HG03442 (cell line): ENCODE data around the gene GIMAP6.
A peak's percentile ranks its signal among the peaks of the same experiment; 100 is the strongest.
"Not testable (repeated sequence)": the region's sequence is repeated elsewhere in the genome, so short reads cannot be mapped to it uniquely, and the experiment has no call there.

Source experiments
- ATAC-seq: cut with Tn5 transposase; IDR thresholded peaks from one replicate; pipeline ENCODE4 v1.9.1; 2021; ENCODE audit warnings: mild to moderate bottlenecking, moderate library complexity; ENCODE audit not compliant: unreplicated experiment

Gene GIMAP6

DNA sequence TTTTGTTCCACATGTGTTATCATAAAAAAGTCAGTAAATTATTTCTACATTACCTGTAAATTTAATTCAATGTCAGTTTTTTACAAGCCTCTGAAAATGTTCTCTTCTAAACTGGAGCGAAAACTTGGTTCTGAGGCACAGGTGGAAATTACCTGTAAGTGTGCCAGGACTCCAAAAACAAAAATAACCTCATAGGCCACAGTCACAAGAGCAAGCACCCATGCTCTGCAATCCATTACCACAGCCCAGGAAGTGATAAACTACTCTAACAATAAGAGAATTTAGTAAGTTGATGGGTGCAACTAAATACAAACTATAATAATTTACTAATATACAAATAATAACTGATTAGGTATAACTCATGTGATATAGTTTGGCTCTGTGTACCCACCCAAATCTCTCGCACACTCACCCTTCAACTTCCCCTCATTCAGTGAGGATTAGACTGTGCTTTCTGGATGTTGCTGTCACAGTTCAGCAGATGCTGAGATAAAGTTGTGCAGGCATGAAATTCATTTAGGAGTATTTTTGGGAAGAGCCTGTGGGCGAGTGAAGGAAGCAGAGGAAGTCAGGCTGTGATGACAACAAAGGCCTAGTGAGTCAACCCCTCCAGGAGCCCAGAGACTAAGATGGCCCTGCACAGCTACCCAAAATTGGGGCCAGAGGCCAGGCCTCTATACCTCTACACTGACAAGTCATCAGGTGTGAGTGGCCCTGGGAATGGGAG lies 16.3 kb upstream of the GIMAP6 start:
- no peak for ATAC-seq

DNA sequence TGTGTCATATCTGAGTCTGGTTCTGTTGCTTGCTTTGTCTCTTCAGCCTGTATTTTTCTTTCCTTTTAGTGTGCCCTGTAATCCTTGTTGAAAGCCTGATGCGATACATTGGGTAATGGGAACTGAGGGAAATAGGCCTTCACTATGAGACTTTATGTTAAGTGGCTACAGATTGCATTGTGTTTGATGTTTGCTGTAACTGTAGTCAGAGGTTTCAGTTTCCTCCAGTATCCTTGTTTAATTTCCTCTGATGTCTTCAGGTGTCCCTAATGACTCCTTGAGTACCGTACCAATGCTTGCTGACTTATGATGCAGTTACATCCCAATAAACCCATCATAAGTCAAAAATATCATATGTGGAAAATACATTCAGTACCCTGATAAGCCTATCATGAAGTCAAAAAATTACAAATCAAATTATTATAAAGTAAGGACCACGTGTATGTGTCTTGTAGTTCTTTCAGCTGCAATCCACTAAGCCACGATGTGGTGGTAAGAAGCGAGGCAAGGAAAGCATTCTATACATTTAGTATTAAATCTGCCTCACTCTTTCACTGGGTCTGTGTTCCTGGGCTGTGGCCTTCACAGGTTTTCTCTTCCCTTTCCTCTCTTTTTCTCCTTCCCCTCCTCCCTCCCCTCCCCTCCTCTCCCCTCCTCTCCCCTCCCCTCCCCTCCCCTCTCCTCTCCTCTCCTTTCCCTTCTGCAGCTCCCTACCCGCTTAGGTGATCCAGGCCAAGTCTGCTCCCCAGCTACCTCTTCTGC lies 13.3 kb upstream of the GIMAP6 start:
- no peak for ATAC-seq

DNA sequence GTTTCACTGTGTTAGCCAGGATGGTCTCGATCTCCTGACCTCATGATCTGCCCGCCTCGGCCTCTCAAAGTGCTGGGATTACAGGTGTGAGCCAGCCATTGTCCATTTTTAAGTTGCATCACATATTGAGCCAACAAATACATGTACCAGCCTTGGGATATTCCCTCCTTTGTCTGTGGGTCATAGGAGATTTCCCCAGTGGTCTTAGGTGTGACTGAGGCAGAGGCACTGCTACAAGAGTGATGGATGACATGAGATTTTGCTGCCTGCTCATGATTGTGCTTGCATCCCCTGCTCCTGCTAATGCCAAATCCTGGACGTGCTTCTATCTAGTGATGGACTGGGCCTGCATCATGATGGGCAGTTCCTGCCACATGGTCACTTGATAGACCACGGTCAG lies 10.7 kb upstream of the GIMAP6 start:
- no peak for ATAC-seq

DNA sequence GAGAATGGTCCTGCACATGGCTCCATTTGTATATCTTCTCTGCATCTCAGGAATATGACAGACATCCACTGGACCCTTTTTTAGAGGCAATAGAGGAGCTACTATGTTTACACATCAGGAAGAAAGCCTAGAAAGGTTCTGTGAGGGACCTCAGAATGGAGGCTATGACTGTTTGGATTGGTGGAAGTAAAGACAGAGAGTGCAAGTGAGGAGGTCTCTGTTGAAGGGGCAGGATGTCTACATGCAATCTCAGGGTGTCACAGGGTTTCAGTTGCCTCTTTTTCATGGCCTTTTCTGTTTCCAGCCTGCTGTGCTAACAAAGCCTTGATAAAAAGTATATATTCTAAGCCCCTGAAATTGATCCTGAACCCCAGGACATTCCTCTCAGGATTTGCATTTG lies 9.7 kb upstream of the GIMAP6 start:
- ATAC-seq = no peak

DNA sequence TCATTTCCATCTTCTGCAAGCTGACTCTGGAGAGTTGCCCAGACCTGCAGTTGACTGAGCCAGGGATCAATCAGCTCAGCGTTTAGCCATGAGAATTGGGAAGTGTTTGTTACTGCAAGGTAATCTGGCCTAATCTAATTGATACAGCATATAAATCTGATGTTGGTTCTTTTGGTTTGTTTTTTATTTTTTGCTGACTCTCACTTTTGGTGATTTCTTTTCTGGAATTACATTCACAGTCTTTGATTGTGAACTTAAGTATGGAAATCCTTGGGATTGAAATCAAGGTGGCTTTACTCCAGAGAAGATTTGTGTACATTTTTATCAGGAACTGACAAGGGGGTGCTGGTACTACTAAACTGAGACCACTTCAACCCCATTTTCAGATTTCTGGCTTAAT lies 1.7 kb upstream of the GIMAP6 start:
- ATAC-seq = no peak

DNA sequence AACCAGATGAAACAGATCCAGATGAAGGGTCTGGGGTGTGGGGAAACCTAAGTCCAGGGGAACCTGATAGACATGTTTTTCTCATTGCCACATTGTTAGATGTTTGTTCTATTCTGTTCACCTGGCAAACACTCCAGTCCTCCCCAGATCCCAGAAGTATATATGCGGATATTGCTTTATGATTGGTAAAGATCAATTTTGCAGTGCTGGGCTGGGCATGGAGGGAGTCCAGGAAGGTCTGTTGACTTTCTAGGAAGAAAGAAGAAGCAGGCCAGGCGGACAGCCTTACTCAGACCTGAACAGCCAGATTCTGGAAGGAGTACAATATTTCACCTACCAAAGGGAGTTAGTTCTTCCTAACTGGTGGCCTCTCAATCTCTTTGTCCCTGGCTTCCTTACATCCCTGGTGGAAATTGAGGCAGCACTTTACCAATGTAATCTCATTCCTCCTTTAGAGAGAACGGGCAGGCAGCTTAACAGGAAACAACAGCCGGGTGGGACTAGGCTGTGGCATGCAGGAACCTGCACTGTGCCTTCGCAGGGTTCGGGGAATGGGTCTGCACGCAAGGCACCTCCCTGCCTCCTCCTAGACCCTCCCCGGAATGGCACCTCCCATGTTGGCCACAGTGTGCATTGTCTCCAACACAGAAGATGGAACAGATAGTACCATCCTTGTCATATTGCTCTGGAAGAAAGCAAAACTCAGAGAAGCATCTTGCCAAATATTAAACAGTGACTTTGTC lies 930 bp downstream of the GIMAP6 start:
- peak; percentile 51 for ATAC-seq

DNA sequence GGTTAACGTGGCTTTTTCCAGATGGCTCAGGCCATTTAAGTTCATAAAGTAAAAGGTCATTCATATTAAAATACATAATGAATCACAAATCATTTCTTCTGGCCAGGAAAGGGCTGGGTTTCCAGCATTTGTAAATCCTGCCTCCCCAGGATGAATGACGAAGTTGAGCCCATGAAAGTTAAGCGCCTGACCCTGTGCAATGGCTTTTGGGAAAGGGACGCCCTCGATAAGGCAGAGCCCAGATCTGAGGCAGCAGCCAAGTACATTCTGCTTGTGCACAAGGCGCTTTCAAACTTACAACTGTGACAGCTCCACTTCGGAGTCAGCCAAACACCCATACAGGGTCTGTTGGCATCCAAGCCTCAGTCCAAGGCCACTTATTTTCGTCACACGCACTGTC lies 2.8 kb downstream of the GIMAP6 start:
- ATAC-seq = no peak

DNA sequence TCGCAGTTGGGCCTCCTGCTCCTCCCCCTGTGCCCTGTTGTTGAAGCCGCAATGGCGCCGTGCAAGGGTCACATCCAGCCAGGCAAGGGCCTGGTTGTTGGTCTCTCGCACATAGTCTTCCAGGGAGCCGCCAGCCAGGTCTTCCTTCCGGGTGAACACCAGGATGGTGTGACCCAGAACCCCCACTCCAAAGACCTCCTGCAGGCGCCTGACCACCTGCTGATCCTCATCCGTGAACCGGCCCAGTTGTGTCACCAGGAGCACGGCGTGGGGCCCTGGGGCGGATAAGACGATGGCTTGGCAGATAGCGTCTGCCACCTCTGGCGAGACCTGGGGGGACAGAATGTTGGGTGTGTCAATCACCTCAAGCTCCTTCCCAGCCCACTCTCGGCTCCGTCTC lies 4.2 kb downstream of the GIMAP6 start:
- ATAC-seq = no peak

DNA sequence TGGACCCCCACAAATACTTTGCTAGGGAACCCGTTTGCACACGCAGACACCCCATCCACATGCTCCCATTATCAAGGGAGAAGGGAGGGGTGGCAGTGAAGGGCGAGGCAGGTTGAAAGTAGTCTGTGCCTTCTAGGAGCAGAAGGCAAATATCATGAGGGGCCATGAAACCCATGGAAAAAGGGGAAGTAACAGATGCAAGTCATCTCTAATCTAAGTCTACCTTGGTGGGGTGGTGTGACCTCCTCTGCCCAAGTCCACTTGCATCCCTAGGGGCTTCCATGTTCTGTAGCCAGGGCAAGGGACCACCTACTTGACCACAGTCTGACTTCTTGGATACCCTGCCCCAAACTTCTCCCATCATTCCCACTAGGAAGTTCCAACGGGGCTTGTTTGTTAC lies 5.5 kb downstream of the GIMAP6 start:
- ATAC-seq = no peak

DNA sequence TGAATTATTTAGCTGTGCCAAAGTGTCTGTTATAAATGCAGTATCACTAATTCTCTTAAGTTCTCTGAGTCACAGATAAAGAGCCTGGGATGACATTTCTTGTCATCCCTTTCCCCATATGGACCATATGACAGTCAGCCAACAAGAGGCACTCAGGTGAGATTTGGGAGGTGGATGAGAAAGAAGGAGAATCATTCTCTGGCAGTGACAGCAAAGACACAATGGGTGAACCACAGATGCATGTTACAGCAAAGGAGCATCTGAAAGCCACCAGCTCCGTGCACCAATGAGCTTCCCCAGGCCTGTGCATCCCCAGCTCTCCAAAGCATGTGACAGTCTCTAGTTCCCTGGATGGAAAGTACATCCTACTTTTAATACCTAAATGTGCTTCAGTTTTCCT lies 10.8 kb downstream of the GIMAP6 start:
- ATAC-seq = peak; percentile 27

DNA sequence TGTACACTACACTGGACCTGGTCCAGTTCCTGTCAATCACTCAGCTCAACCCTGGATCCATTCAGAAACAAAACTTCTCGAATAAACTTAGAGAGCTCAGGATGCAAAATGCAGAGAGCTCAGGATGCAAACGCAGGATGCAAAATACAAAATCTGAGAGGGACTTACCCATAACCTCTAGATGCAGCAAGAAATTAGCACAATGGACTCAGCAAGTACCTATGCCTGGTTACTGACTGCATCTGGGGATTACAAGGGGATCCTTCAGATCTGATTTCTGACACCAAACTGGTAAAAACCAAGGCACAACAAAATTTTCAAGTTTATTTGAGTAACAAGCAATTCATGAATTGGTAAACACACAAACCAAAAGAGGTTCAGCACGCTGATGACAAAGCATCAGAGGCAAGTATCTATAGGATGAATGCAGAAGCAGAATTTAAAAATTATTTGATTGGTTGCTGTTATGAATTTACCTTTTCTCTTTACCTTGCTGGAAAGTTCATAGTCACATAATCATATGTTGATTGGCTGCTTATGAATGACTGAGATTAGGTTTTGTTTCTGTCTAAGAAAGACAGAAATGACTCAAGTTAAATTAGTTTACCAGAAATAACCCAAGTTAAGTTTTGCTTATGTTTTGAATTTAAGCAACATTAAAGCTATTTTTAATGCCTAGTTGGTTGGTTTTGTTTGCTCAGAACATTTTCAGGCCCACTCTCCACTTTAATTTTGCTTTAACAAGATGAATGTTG lies 11.4 kb downstream of the GIMAP6 start:
- peak; percentile 59 for ATAC-seq

DNA sequence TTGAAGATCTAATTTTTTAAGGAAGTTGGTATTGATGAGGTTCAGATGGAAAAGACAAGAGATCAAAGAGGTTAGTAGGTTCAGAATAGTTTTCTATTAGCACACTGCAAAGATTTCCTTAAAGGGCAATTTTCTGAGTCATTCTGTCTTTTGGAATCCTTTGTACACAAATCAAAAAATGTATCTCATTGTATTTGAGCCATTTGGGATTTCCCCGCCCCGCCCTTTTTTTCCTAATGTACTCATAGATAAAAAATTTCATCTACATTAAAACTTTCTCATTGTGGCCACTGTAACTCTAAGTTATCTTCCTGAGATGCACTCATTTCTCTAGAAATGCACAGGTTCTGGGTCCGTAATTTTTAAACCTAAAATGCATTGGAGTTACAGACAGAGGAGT lies 12.1 kb downstream of the GIMAP6 start:
- no peak for ATAC-seq

DNA sequence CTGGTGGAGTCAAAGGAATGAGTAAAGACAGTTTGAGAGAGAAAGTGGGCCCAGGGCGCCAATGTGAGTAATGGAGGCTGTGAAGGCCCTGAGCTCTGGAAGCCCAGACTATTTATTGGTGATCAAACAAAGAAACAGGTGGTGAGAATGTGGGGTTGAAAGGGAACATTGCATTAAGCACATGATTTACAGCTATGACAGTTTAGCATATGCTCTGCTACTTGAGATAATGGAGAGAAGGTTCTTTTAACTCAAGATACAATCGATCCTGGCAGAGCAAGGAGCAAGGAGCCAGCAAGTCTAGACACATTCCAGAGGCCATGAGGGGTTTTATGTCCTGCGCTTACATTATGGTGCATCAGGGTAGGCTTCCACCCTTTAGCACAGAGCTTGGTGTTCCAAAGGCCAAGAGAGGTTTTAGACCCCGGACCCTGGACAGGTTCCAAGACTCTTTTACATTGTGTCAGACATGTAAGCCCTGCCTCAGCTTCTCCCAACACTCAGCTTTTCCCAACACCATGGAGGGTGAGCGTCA lies 16.9 kb downstream of the GIMAP6 start:
- ATAC-seq = not testable (repeated sequence)

DNA sequence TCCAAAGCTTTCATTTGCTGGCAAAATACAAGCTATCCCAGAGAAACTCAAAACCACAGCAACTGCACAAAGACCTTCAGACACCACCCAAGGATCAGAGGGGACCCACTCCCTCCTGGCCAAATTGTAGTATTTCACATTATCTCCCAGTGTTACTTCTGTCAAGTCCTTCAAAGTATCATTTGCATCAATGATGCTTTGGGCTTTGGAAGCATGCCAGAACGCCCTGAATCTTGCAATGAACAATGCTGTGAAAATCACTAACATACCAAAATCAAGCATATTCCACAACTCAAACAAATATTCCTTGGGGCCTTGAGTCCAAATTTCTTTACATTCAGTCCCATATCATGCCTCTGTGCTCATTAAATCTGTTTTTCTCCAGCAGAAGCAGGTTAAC lies 17.8 kb downstream of the GIMAP6 start:
- not testable (repeated sequence) for ATAC-seq

DNA sequence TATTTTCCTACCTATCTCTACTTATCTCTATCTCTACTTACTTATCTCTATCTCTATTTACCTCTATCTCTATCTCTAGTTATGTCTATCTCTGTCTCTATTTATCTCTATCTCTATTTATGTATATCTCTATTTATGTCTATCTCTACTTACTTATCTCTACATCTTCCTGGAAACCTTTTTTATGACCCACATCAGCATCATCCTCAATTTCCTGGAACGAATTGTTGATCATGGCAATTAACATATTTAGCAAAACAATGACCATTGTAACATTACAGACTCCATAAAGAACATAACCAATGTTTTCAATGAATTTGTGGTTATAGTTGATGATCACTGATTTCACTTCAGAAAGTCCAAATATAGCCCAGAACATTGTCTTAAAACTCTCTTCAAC lies 18.3 kb downstream of the GIMAP6 start:
- ATAC-seq = no peak

DNA sequence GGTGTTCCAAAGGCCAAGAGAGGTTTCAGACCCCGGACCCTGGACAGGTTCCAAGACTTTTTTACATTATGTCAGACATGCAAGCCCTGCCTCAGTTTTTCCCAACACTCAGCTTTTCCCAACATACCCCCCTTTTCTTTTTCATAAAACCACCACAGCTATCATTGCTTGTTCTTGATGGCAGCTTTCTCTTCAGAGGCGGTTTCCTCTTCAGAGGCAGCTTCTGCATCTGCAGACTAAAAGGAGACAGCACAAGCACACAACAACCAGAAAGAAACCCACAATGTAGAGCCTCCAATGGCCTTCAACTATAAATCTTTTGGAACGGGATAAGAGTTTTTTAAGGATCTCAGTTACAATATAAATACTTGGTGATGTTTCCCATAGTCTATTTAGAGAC lies 19.3 kb downstream of the GIMAP6 start:
- ATAC-seq = no peak

DNA sequence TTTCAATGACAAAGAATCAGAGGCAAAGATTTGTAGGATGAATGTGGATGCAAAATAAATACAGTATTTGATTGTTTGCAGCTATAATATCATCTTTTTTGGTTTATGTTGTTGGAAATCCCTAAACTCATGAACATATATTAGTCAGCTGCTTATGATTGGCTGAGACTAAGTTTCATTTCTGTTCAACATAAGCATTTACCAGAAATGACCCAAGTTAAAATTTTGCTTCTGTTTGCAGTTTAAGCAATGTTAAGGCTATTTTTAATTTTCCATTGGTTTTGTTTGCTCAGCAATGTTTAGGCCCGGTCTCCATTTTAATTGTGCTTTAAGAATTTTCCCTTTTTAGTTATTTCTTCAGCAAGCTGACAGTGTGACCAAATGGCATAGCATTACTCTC lies 22.0 kb downstream of the GIMAP6 start:
- no peak for ATAC-seq

DNA sequence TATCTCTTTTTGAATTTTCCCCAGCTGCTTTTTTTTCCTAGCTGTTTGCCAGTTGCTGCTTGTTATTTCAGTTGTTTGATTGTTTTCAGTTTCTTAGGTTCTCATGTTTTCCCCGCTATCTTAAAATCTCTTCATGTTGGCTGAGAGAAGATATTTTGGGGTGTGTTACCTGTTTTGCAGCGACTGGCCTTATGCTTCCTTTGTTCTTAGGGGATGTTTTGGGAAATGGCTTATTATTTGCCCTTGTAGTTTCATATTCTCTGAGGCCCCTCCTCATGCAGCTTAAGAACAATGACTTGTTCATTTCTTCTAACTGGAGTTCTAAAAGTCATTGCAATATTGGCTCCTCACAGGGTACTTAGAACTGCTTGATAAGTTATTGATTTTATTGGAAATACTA lies 28.6 kb downstream of the GIMAP6 start:
- not testable (repeated sequence) for ATAC-seq

DNA sequence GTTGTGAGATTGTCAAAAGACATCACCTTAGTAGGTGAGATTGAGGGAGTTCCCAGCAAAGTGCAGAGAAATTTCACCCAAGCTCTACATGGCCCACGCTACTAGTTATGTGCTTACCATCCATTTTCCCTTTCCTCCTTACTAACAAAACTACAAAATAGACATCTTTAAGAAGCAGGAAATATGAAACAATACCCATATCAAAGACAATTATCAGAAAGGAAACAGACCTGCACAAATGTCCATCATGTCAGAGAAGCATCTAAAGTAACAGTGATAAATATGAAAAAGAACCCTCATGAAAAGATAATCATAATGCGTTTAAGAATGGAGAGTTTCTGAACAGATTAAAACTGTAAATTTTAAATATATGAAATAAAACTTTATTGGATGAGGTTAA lies 36.8 kb downstream of the GIMAP6 start:
- ATAC-seq = no peak

DNA sequence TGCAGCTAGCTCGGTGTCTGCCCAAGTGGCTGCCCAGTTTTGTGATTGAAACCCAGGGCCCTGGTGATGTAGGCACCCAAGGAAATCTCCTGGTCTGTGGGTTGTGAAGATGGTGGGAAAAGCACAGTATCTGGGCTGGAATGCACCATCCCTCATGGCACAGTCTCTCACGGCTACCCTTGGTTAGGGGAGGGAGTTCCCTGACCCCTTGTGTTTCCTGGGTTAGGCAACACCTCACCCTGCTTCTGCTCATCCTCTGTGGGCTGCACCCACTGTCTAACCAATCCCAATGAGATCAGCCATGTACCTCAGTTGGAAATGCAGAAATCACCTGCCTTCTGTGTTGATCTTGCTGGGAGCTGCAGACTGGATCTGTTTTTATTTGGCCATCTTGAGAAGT lies 37.4 kb downstream of the GIMAP6 start:
- ATAC-seq = no peak

DNA sequence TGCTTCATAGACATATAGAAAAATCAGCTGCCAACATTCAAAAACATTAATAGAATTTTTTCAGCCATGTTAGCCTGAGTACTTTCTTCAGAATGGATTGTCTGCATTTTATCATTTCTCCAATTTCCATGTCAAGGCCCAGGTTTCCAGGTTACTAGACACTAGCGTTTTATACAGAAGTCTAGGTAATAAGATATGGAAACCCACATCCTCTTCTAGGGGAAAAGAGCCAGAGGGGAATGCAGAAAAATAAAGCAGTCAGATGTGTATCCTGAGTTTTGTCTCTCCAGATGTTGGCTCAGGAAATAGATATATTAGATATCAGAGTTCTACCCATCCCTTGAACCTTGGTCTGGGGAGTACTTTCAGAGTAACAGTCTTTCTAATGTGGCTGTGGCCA lies 44.6 kb downstream of the GIMAP6 start:
- ATAC-seq = no peak
